H9 (cell line): ENCODE measurements around the gene KIR2DL4. TPM values are rescaled to one million over a fixed set of nuclear protein-coding genes. Genes with fewer than 3 reads are reported as not detected.
"Not testable (repeated sequence)": the region's sequence is repeated elsewhere in the genome, so short reads cannot be mapped to it uniquely, and the experiment has no call there.

Source experiments
- DNase-seq: peaks from one replicate; pipeline ENCODE4 v3.0.0-alpha.2; 2017
- H2AFZ ChIP-seq: one replicate; pipeline ENCODE4 v1.6.1; 2013; ENCODE audit warnings: mild to moderate bottlenecking, low read length, control low read depth, moderate library complexity
- H2AK5ac ChIP-seq: 2 replicates; pipeline ENCODE4 v1.6.1; 2013; ENCODE audit warnings: low read length, control low read depth, mixed read lengths; ENCODE audit not compliant: insufficient read length
- H2BK120ac ChIP-seq: one replicate; pipeline ENCODE4 v1.6.1; 2013; ENCODE audit warnings: low read depth, mild to moderate bottlenecking, low read length, control low read depth, inconsistent platforms; ENCODE audit not compliant: poor library complexity, severe bottlenecking
- H2BK12ac ChIP-seq: 2 replicates; pipeline ENCODE4 v1.6.1; 2013; ENCODE audit warnings: low read length, control low read depth, mixed read lengths, low read depth; ENCODE audit not compliant: insufficient read length
- H2BK15ac ChIP-seq: 2 replicates; pipeline ENCODE4 v1.6.1; 2013; ENCODE audit warnings: low read depth, low read length, control low read depth
- H2BK20ac ChIP-seq: one replicate; pipeline ENCODE4 v1.6.1; 2013; ENCODE audit warnings: low read depth, mild to moderate bottlenecking, low read length, control low read depth, inconsistent platforms; ENCODE audit not compliant: poor library complexity, severe bottlenecking
- H2BK5ac ChIP-seq: 2 replicates; pipeline ENCODE4 v1.6.1; 2013; ENCODE audit warnings: low read length, control low read depth, mixed read lengths; ENCODE audit not compliant: insufficient read length
- H3K14ac ChIP-seq: 2 replicates; pipeline ENCODE4 v1.6.1; 2013; ENCODE audit warnings: low read length, control low read depth; ENCODE audit not compliant: insufficient read depth
- H3K18ac ChIP-seq: 2 replicates; pipeline ENCODE4 v1.6.1; 2013; ENCODE audit warnings: low read depth, mild to moderate bottlenecking, mixed read lengths, low read length, control low read depth; ENCODE audit not compliant: insufficient read length
- H3K23ac ChIP-seq: 2 replicates; pipeline ENCODE4 v1.6.1; 2013; ENCODE audit warnings: low read length, control low read depth, mixed read lengths, low read depth; ENCODE audit not compliant: insufficient read length
- H3K23me2 ChIP-seq: 2 replicates; pipeline ENCODE4 v1.6.1; 2013; ENCODE audit warnings: low read depth, mild to moderate bottlenecking, mixed read lengths, low read length, control low read depth; ENCODE audit not compliant: insufficient read length, poor library complexity, severe bottlenecking
- H3K27ac ChIP-seq: 2 replicates; pipeline ENCODE4 v1.5.1; 2013; ENCODE audit warnings: low read length, control low read depth, mixed read lengths, low read depth; ENCODE audit not compliant: insufficient read length
- H3K27me3 ChIP-seq: 2 replicates; pipeline ENCODE4 v1.6.1; 2013; ENCODE audit warnings: low read length, control low read depth, inconsistent platforms; ENCODE audit not compliant: insufficient read depth
- H3K4ac ChIP-seq: 2 replicates; pipeline ENCODE4 v1.6.1; 2013; ENCODE audit warnings: low read depth, mild to moderate bottlenecking, control low read depth, inconsistent platforms, low read length, moderate library complexity
- H3K4me1 ChIP-seq: 2 replicates; pipeline ENCODE4 v1.6.1; 2013; ENCODE audit warnings: low read length, control low read depth, inconsistent platforms; ENCODE audit not compliant: insufficient read depth
- H3K4me2 ChIP-seq: 2 replicates; pipeline ENCODE4 v1.6.1; 2013; ENCODE audit warnings: low read length, control low read depth, mixed read lengths; ENCODE audit not compliant: insufficient read length, insufficient read depth
- H3K56ac ChIP-seq: 2 replicates; pipeline ENCODE4 v1.6.1; 2013; ENCODE audit warnings: low read depth, mild to moderate bottlenecking, mixed read lengths, low read length, control low read depth; ENCODE audit not compliant: insufficient read length
- H3K79me1 ChIP-seq: 2 replicates; pipeline ENCODE4 v1.6.1; 2013; ENCODE audit warnings: low read depth, mild to moderate bottlenecking, moderate library complexity, low read length, control low read depth, inconsistent platforms; ENCODE audit not compliant: insufficient read depth, poor library complexity, severe bottlenecking
- H3K79me2 ChIP-seq: 2 replicates; pipeline ENCODE4 v1.6.1; 2013; ENCODE audit warnings: low read length, control low read depth, inconsistent platforms; ENCODE audit not compliant: insufficient read depth
- H3K9ac ChIP-seq: 2 replicates; pipeline ENCODE4 v1.6.1; 2013; ENCODE audit warnings: low read length, control low read depth, mixed read lengths; ENCODE audit not compliant: insufficient read length; ENCODE audit errors: extremely low read depth
- H3K9me3 ChIP-seq: one replicate; pipeline ENCODE4 v1.6.1; 2013; ENCODE audit warnings: low read depth, low read length, inconsistent platforms; ENCODE audit not compliant: control insufficient read depth
- H3T11ph ChIP-seq: one replicate; pipeline ENCODE4 v1.6.1; 2013; ENCODE audit warnings: mild to moderate bottlenecking, low read length, control low read depth, inconsistent platforms
- H4K20me1 ChIP-seq: one replicate; pipeline ENCODE4 v1.6.1; 2013; ENCODE audit not compliant: control insufficient read depth, insufficient read length, insufficient read depth
- H4K5ac ChIP-seq: 2 replicates; pipeline ENCODE4 v1.6.1; 2013; ENCODE audit warnings: low read depth, mild to moderate bottlenecking, mixed read lengths, low read length, control low read depth; ENCODE audit not compliant: insufficient read length
- H4K8ac ChIP-seq: replicated peaks from 2 replicates; pipeline ENCODE4 v1.6.1; 2013; ENCODE audit warnings: low read length, control low read depth, mixed read lengths, low read depth; ENCODE audit not compliant: insufficient read length
- H4K91ac ChIP-seq: 2 replicates; pipeline ENCODE4 v1.6.1; 2013; ENCODE audit warnings: low read depth, mild to moderate bottlenecking, moderate library complexity, mixed read lengths, low read length, control low read depth; ENCODE audit not compliant: insufficient read length
- H3K27ac Mint-ChIP-seq, 3 experiments: 2 replicates in 2 of 3; 3 replicates in 1 of 3; pipeline ENCODE4 v1.8.0; 2020 to 2021; ENCODE audit warnings: mixed read lengths in 3 of 3, mild to moderate bottlenecking in 1 of 3, moderate library complexity in 1 of 3
- H3K27me3 Mint-ChIP-seq: 2 replicates; pipeline ENCODE4 v1.8.0; 2021; ENCODE audit warnings: low read depth, mild to moderate bottlenecking, moderate library complexity, mixed read lengths
- H3K36me3 Mint-ChIP-seq, 3 experiments: 2 replicates in 2 of 3; 3 replicates in 1 of 3; pipeline ENCODE4 v1.8.0; 2020 to 2021; ENCODE audit warnings: low read depth in 3 of 3, mixed read lengths in 3 of 3; ENCODE audit not compliant: insufficient read depth in 1 of 3
- H3K4me1 Mint-ChIP-seq, 2 experiments: 2 replicates each; pipeline ENCODE4 v1.8.0; 2020; ENCODE audit warnings: mixed read lengths in 2 of 2
- H3K4me3 Mint-ChIP-seq, 2 experiments: 2 replicates in 1 of 2; 3 replicates in 1 of 2; pipeline ENCODE4 v1.8.0; 2020 to 2021; ENCODE audit warnings: mild to moderate bottlenecking in 2 of 2, mixed read lengths in 2 of 2, moderate library complexity in 1 of 2
- H3K9me3 Mint-ChIP-seq, 2 experiments: 2 replicates in 1 of 2; 3 replicates in 1 of 2; pipeline ENCODE4 v1.8.0; 2020; ENCODE audit warnings: mild to moderate bottlenecking in 2 of 2, mixed read lengths in 2 of 2, moderate library complexity in 1 of 2
- WGBS: extraction: QIAGEN DNeasy Blood & Tissue Kit; methylation state at CpG from one replicate; pipeline ENCODE4 v1.1.7; 2013; ENCODE audit warnings: missing lambda C conversion rate, low lambda C conversion rate, mixed read lengths; ENCODE audit not compliant: insufficient read length; ENCODE audit errors: extremely low coverage; 5-methylcytosine and 5-hydroxymethylcytosine counted together
- total RNA-seq: library from RNA; stranded (reverse); gene quantifications from 2 replicates; pipeline ENCODE4 v1.2.1, GENCODE V29; 2021

Gene KIR2DL4
- total RNA-seq, 1 experiment from 2014 or later, result not detected

DNA sequence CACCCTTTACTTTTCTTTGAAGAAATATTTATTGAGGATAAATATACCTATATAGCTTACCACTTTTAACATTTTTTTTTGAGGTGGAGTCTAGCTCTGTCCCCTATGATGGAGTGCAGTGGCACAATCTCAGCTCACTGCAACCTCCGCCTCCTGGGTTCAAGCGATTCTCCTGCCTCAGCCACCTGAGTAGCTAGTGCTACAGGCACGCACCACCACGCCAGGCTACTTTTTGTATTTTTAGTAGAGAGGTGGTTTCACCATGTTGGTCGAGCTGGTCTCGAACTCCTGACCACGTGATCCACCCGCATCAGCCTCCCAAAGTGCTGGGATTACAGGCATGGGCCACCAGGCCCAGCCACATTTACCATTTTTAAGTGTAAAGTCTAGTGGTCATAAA, 27.6 kb upstream of the KIR2DL4 start:
- H2AFZ ChIP-seq, H2AK5ac ChIP-seq, H3K4ac ChIP-seq, H3K23ac ChIP-seq, DNase-seq, H3K4me3 Mint-ChIP-seq, H3K18ac ChIP-seq, H3K9ac ChIP-seq, H4K20me1 ChIP-seq, H2BK15ac ChIP-seq, H3T11ph ChIP-seq, H2BK20ac ChIP-seq, H3K4me1 ChIP-seq, H3K4me1 Mint-ChIP-seq, H4K5ac ChIP-seq, H3K23me2 ChIP-seq, H3K27ac ChIP-seq, H2BK120ac ChIP-seq, H4K91ac ChIP-seq, H3K27me3 ChIP-seq, H3K56ac ChIP-seq, H2BK12ac ChIP-seq, H3K27ac Mint-ChIP-seq, H3K79me2 ChIP-seq, H3K14ac ChIP-seq, H3K27me3 Mint-ChIP-seq, H3K79me1 ChIP-seq, H3K4me2 ChIP-seq, H2BK5ac ChIP-seq, H4K8ac ChIP-seq: not testable (repeated sequence)
- H3K36me3 Mint-ChIP-seq, result peaks cover 4 to 50% (median 15%) of the 10 kb centered on the region in 3 experiments; a peak in 6 of 7 replicates
- H3K9me3 Mint-ChIP-seq, result peaks cover 89 to 92% of the 10 kb centered on the region in 2 experiments
- WGBS, result no CpG with 5 or more reads among the region's 8 CpGs
- H3K9me3 ChIP-seq, result peaks cover 68% of the 10 kb centered on the region

GRCh38 chr19:54777851-54778250, 25.6 kb upstream of the KIR2DL4 start:
- not testable (repeated sequence) for H3K18ac ChIP-seq, H2BK5ac ChIP-seq, H2BK15ac ChIP-seq, H4K20me1 ChIP-seq, H2BK12ac ChIP-seq, H3K27ac ChIP-seq, H3K56ac ChIP-seq, H3K4me2 ChIP-seq, H3K79me2 ChIP-seq, H3T11ph ChIP-seq, H2AK5ac ChIP-seq, H2BK20ac ChIP-seq, H4K5ac ChIP-seq, H3K4ac ChIP-seq, H3K14ac ChIP-seq, H3K27ac Mint-ChIP-seq, H3K9ac ChIP-seq, H3K4me1 Mint-ChIP-seq, H3K23ac ChIP-seq, H3K4me1 ChIP-seq, H2AFZ ChIP-seq, DNase-seq, H3K4me3 Mint-ChIP-seq, H3K27me3 Mint-ChIP-seq, H3K23me2 ChIP-seq, H3K27me3 ChIP-seq, H2BK120ac ChIP-seq, H3K79me1 ChIP-seq, H4K8ac ChIP-seq, H4K91ac ChIP-seq
- no CpG with 5 or more reads among the region's 4 CpGs for WGBS
- peaks cover 4 to 50% (median 13%) of the 10 kb centered on the region in 3 experiments; a peak in 6 of 7 replicates for H3K36me3 Mint-ChIP-seq
- H3K9me3 ChIP-seq, result peaks cover 48% of the 10 kb centered on the region
- peaks cover 87 to 90% of the 10 kb centered on the region in 2 experiments for H3K9me3 Mint-ChIP-seq
